Body of pancreas (tissue), 4 donors: ENCODE data around the gene COP1.

Source experiments
- POLR2A ChIP-seq, 3 donors: fragments of 450-650 bp; IDR thresholded peaks; one replicate each; pipeline ENCODE4 v1.6.1; 2016; ENCODE audit warnings: antibody characterized with exemption in 3 of 3, mild to moderate bottlenecking in 2 of 3
- TF ChIP-seq, protein P1 (sequence below), 7 experiments: fragments of 450-650 bp in 4 of 7; fragments of 200-600 bp in 3 of 7; sonication (generic) in 3 of 7; IDR thresholded peaks; one replicate each; pipeline ENCODE4 v1.5.1; 2016 to 2019; ENCODE audit warnings: antibody characterized with exemption in 7 of 7

GRCh38 chr1:176043537-176043936 lies 163.5 kb downstream of the COP1 start:
- TF ChIP-seq, protein P1, sequence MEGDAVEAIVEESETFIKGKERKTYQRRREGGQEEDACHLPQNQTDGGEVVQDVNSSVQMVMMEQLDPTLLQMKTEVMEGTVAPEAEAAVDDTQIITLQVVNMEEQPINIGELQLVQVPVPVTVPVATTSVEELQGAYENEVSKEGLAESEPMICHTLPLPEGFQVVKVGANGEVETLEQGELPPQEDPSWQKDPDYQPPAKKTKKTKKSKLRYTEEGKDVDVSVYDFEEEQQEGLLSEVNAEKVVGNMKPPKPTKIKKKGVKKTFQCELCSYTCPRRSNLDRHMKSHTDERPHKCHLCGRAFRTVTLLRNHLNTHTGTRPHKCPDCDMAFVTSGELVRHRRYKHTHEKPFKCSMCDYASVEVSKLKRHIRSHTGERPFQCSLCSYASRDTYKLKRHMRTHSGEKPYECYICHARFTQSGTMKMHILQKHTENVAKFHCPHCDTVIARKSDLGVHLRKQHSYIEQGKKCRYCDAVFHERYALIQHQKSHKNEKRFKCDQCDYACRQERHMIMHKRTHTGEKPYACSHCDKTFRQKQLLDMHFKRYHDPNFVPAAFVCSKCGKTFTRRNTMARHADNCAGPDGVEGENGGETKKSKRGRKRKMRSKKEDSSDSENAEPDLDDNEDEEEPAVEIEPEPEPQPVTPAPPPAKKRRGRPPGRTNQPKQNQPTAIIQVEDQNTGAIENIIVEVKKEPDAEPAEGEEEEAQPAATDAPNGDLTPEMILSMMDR (IDR thresholded peaks at IDR 0.05): no peak
- no peak for TF ChIP-seq POLR2A (IDR thresholded peaks at IDR 0.05)
